ENCODE results near the gene TMEM165.

DNA sequence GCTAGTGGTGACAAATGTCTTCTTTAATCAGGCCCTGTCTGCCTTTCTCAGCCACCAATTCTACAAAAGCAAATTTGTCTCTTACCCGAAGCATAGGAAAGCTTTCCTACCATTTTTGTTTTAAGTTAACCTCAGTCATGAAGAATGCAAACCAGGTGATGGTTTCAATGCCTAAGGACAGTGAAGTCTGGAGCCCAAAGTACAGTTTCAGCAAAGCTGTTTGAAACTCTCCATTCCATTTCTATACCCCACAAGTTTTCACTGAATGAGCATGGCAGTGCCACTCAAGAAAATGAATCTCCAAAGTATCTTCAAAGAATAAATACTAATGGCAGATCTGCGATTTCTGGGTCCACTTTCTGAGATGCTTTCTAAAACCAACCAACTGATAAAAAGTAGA, 25.8 kb upstream of the TMEM165 start:
- TF ChIP-seq, protein P1, sequence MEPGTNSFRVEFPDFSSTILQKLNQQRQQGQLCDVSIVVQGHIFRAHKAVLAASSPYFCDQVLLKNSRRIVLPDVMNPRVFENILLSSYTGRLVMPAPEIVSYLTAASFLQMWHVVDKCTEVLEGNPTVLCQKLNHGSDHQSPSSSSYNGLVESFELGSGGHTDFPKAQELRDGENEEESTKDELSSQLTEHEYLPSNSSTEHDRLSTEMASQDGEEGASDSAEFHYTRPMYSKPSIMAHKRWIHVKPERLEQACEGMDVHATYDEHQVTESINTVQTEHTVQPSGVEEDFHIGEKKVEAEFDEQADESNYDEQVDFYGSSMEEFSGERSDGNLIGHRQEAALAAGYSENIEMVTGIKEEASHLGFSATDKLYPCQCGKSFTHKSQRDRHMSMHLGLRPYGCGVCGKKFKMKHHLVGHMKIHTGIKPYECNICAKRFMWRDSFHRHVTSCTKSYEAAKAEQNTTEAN (CRISPR knock-in tag; IDR thresholded peaks at IDR 0.05) = no peak
- TF ChIP-seq, protein P2, sequence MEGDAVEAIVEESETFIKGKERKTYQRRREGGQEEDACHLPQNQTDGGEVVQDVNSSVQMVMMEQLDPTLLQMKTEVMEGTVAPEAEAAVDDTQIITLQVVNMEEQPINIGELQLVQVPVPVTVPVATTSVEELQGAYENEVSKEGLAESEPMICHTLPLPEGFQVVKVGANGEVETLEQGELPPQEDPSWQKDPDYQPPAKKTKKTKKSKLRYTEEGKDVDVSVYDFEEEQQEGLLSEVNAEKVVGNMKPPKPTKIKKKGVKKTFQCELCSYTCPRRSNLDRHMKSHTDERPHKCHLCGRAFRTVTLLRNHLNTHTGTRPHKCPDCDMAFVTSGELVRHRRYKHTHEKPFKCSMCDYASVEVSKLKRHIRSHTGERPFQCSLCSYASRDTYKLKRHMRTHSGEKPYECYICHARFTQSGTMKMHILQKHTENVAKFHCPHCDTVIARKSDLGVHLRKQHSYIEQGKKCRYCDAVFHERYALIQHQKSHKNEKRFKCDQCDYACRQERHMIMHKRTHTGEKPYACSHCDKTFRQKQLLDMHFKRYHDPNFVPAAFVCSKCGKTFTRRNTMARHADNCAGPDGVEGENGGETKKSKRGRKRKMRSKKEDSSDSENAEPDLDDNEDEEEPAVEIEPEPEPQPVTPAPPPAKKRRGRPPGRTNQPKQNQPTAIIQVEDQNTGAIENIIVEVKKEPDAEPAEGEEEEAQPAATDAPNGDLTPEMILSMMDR (IDR thresholded peaks at IDR 0.05 in 2 of 3, conservative IDR thresholded peaks at IDR 0.05 in 1 of 3; ENCODE audit: insufficient read depth in 2 of 3, low read depth in 1 of 3, low read length in 3 of 3) = no peak
- TF ChIP-seq EP300 (IDR thresholded peaks at IDR 0.05; ENCODE audit: low read length) (no peak), RFX7 (CRISPR knock-in tag; IDR thresholded peaks at IDR 0.05) (no peak), HNRNPUL1 (IDR thresholded peaks at IDR 0.05; ENCODE audit: low read length) (no peak), ZNF445 (CRISPR knock-in tag; IDR thresholded peaks at IDR 0.05; ENCODE audit: low read depth) (no peak)
- TF ChIP-seq, protein P3, sequence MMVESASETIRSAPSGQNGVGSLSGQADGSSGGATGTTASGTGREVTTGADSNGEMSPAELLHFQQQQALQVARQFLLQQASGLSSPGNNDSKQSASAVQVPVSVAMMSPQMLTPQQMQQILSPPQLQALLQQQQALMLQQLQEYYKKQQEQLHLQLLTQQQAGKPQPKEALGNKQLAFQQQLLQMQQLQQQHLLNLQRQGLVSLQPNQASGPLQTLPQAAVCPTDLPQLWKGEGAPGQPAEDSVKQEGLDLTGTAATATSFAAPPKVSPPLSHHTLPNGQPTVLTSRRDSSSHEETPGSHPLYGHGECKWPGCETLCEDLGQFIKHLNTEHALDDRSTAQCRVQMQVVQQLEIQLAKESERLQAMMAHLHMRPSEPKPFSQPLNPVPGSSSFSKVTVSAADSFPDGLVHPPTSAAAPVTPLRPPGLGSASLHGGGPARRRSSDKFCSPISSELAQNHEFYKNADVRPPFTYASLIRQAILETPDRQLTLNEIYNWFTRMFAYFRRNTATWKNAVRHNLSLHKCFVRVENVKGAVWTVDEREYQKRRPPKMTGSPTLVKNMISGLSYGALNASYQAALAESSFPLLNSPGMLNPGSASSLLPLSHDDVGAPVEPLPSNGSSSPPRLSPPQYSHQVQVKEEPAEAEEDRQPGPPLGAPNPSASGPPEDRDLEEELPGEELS (CRISPR knock-in tag; IDR thresholded peaks at IDR 0.05; ENCODE audit: borderline replicate concordance) = no peak
- TF ChIP-seq, protein P4, sequence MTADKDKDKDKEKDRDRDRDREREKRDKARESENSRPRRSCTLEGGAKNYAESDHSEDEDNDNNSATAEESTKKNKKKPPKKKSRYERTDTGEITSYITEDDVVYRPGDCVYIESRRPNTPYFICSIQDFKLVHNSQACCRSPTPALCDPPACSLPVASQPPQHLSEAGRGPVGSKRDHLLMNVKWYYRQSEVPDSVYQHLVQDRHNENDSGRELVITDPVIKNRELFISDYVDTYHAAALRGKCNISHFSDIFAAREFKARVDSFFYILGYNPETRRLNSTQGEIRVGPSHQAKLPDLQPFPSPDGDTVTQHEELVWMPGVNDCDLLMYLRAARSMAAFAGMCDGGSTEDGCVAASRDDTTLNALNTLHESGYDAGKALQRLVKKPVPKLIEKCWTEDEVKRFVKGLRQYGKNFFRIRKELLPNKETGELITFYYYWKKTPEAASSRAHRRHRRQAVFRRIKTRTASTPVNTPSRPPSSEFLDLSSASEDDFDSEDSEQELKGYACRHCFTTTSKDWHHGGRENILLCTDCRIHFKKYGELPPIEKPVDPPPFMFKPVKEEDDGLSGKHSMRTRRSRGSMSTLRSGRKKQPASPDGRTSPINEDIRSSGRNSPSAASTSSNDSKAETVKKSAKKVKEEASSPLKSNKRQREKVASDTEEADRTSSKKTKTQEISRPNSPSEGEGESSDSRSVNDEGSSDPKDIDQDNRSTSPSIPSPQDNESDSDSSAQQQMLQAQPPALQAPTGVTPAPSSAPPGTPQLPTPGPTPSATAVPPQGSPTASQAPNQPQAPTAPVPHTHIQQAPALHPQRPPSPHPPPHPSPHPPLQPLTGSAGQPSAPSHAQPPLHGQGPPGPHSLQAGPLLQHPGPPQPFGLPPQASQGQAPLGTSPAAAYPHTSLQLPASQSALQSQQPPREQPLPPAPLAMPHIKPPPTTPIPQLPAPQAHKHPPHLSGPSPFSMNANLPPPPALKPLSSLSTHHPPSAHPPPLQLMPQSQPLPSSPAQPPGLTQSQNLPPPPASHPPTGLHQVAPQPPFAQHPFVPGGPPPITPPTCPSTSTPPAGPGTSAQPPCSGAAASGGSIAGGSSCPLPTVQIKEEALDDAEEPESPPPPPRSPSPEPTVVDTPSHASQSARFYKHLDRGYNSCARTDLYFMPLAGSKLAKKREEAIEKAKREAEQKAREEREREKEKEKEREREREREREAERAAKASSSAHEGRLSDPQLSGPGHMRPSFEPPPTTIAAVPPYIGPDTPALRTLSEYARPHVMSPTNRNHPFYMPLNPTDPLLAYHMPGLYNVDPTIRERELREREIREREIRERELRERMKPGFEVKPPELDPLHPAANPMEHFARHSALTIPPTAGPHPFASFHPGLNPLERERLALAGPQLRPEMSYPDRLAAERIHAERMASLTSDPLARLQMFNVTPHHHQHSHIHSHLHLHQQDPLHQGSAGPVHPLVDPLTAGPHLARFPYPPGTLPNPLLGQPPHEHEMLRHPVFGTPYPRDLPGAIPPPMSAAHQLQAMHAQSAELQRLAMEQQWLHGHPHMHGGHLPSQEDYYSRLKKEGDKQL (CRISPR knock-in tag; IDR thresholded peaks at IDR 0.05; ENCODE audit: borderline replicate concordance) = no peak
